ENCODE measurements around the gene UBE2O.

DNA sequence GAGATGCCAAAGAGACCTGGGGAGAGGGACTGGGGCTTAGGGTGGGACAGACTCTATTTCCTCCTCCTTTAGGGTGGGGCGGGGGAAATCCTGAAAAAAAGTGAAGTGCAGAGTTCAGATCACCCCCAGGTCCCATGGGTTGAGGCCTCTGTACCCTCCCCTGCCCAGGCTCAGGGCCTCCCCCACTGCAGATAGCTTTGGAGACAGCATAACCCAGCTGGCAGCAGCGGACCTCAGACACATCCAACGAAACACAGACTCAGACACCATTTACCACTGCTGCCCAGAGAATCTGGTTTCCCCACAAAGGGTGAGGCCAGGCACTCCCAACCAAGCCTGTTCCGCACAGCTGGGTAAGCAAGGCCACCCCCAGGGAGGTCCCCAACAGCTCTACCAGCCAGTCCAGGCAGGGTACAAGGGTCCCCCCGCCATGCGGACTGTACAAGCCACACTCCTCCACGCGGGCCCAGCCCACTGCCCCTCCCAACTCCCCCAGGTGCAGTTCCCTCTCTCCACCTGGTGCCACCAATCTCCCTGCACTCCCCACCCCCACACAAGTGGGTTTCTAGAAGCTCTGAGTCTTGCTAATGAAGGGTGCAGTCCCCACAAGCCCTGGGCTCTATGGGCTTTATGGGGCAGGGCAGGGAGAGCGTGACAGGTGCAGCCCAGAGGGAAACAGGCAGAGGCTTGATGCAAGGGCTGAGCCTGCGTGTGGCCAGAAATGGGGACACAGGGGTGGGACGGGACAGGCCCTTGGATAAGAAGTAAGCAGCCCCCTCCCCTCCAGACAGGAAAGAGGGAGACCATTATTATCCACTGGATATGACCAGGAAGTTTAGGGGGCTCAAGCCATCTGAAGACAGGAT, 39.4 kb upstream of the UBE2O start:
- TF ChIP-seq CTCF (IDR thresholded peaks at IDR 0.05) (no peak), POLR2A (IDR thresholded peaks at IDR 0.05) (no peak), POLR2AphosphoS5 (IDR thresholded peaks at IDR 0.05) (no peak), EP300 (IDR thresholded peaks at IDR 0.05) (no peak)
